ENCODE data around the gene DYNC1I1.

- no peak for TF ChIP-seq CTCF (conservative IDR thresholded peaks at IDR 0.05)
- no peak for TF ChIP-seq EZH2 (IDR thresholded peaks at IDR 0.05; ENCODE audit: low read depth)
These were observed 313.6 kb downstream of the DYNC1I1 start for GRCh38 chr7:96085953-96086352.
